Measurements from ENCODE around the gene CRB2. TPM values are rescaled to one million over a fixed set of nuclear protein-coding genes. Genes with fewer than 3 reads are reported as not detected.

The CRB2 gene
- total and polyA plus RNA-seq, 4 donors: 8.6 to 35.7 (median 13.9) TPM

GRCh38 chr9:123389698-123390097 lies 33.7 kb downstream of the CRB2 start:
- no peak overlapping the region for H3K27ac ChIP-seq (ENCODE audit: low read depth, low read length)
- H3K27me3 ChIP-seq (ENCODE audit: control insufficient read depth, insufficient read depth, low read length): no peaks in the 10 kb centered on the region
- H3K36me3 ChIP-seq (ENCODE audit: control insufficient read depth, insufficient read depth, low read length): peaks cover 15% of the 10 kb centered on the region
- WGBS (ENCODE audit: insufficient coverage): 60% methylated on average over 12 of the region's 12 CpGs
- H3K4me1 ChIP-seq (ENCODE audit: control insufficient read depth, insufficient read depth, low read length): peaks cover 41% of the 10 kb centered on the region
- DNase-seq (ENCODE audit: low read depth in 4 of 6, low spot score in 6 of 6): no peak
- no peak overlapping the region for H3K4me3 ChIP-seq (ENCODE audit: low read depth, low read length)
- H3K9me3 ChIP-seq (ENCODE audit: control insufficient read depth, insufficient read depth, low read length): no peaks in the 10 kb centered on the region

- H3K36me3 ChIP-seq (ENCODE audit: control insufficient read depth, insufficient read depth, low read length): peaks cover 15% of the 10 kb centered on the region
- no peaks in the 10 kb centered on the region for H3K27me3 ChIP-seq (ENCODE audit: control insufficient read depth, insufficient read depth, low read length)
- no peak for DNase-seq (ENCODE audit: low read depth in 4 of 6, low spot score in 6 of 6)
- H3K4me3 ChIP-seq (ENCODE audit: low read depth, low read length): no peak overlapping the region
- H3K9me3 ChIP-seq (ENCODE audit: control insufficient read depth, insufficient read depth, low read length): no peaks in the 10 kb centered on the region
- H3K4me1 ChIP-seq (ENCODE audit: control insufficient read depth, insufficient read depth, low read length): peaks cover 42% of the 10 kb centered on the region
- no peak overlapping the region for H3K27ac ChIP-seq (ENCODE audit: low read depth, low read length)
- WGBS (ENCODE audit: insufficient coverage): 87% methylated on average over 20 of the region's 23 CpGs
These were observed 34.5 kb downstream of the CRB2 start for GRCh38 chr9:123390337-123391135.

- H3K4me1 ChIP-seq (ENCODE audit: control insufficient read depth, insufficient read depth, low read length): peaks cover 49% of the 10 kb centered on the region
- DNase-seq (ENCODE audit: low read depth in 4 of 6, low spot score in 6 of 6): no peak
- H3K27ac ChIP-seq (ENCODE audit: low read depth, low read length): no peak overlapping the region
- no peaks in the 10 kb centered on the region for H3K27me3 ChIP-seq (ENCODE audit: control insufficient read depth, insufficient read depth, low read length)
- H3K4me3 ChIP-seq (ENCODE audit: low read depth, low read length): no peak overlapping the region
- H3K36me3 ChIP-seq (ENCODE audit: control insufficient read depth, insufficient read depth, low read length): peaks cover 15% of the 10 kb centered on the region
- H3K9me3 ChIP-seq (ENCODE audit: control insufficient read depth, insufficient read depth, low read length): no peaks in the 10 kb centered on the region
- WGBS (ENCODE audit: insufficient coverage): no CpG with 5 or more reads among the region's 5 CpGs
These were observed 35.2 kb downstream of the CRB2 start for GRCh38 chr9:123391233-123391632.

GRCh38 chr9:123391946-123392345 lies 35.9 kb downstream of the CRB2 start:
- no peak for DNase-seq (ENCODE audit: low read depth in 4 of 6, low spot score in 6 of 6)
- no peak overlapping the region for H3K27ac ChIP-seq (ENCODE audit: low read depth, low read length)
- H3K36me3 ChIP-seq (ENCODE audit: control insufficient read depth, insufficient read depth, low read length): peaks cover 15% of the 10 kb centered on the region
- WGBS (ENCODE audit: insufficient coverage): 86% methylated on average over 24 of the region's 28 CpGs
- peaks cover 45% of the 10 kb centered on the region for H3K4me1 ChIP-seq (ENCODE audit: control insufficient read depth, insufficient read depth, low read length)
- H3K9me3 ChIP-seq (ENCODE audit: control insufficient read depth, insufficient read depth, low read length): no peaks in the 10 kb centered on the region
- H3K27me3 ChIP-seq (ENCODE audit: control insufficient read depth, insufficient read depth, low read length): no peaks in the 10 kb centered on the region
- H3K4me3 ChIP-seq (ENCODE audit: low read depth, low read length): no peak overlapping the region

- WGBS (ENCODE audit: insufficient coverage): no CpG with 5 or more reads among the region's 4 CpGs
- no peak overlapping the region for H3K27ac ChIP-seq (ENCODE audit: low read depth, low read length)
- H3K4me3 ChIP-seq (ENCODE audit: low read depth, low read length): no peak overlapping the region
- peaks cover 39% of the 10 kb centered on the region for H3K4me1 ChIP-seq (ENCODE audit: control insufficient read depth, insufficient read depth, low read length)
- no peaks in the 10 kb centered on the region for H3K27me3 ChIP-seq (ENCODE audit: control insufficient read depth, insufficient read depth, low read length)
- H3K36me3 ChIP-seq (ENCODE audit: control insufficient read depth, insufficient read depth, low read length): peaks cover 12% of the 10 kb centered on the region
- no peak for DNase-seq (ENCODE audit: low read depth in 4 of 6, low spot score in 6 of 6)
- no peaks in the 10 kb centered on the region for H3K9me3 ChIP-seq (ENCODE audit: control insufficient read depth, insufficient read depth, low read length)
These were observed 36.8 kb downstream of the CRB2 start for GRCh38 chr9:123392802-123393201.

GRCh38 chr9:123394291-123395235 lies 38.6 kb downstream of the CRB2 start:
- peak in 2 of 6 donors; percentile 52 to 62 for DNase-seq (ENCODE audit: low read depth in 4 of 6, low spot score in 6 of 6)
- no peak overlapping the region for H3K4me3 ChIP-seq (ENCODE audit: low read depth, low read length)
- 63% methylated on average over 13 of the region's 16 CpGs for WGBS (ENCODE audit: insufficient coverage)

GRCh38 chr9:123395276-123395688 lies 39.3 kb downstream of the CRB2 start:
- H3K4me3 ChIP-seq (ENCODE audit: low read depth, low read length): no peak overlapping the region
- no peaks in the 10 kb centered on the region for H3K9me3 ChIP-seq (ENCODE audit: control insufficient read depth, insufficient read depth, low read length)
- peaks cover 11% of the 10 kb centered on the region for H3K36me3 ChIP-seq (ENCODE audit: control insufficient read depth, insufficient read depth, low read length)
- WGBS (ENCODE audit: insufficient coverage): 32% methylated on average over 5 of the region's 5 CpGs
- peak overlapping the region; percentile 22 for H3K27ac ChIP-seq (ENCODE audit: low read depth, low read length)
- peaks cover 23% of the 10 kb centered on the region for H3K4me1 ChIP-seq (ENCODE audit: control insufficient read depth, insufficient read depth, low read length)
- no peaks in the 10 kb centered on the region for H3K27me3 ChIP-seq (ENCODE audit: control insufficient read depth, insufficient read depth, low read length)
- DNase-seq (ENCODE audit: low read depth in 4 of 6, low spot score in 6 of 6): peak in 2 of 6 donors; percentile 65 to 80

More at GRCh38 chr9:123394291-123395235, 38.6 kb downstream of the CRB2 start:
- peaks cover 14% of the 10 kb centered on the region for H3K36me3 ChIP-seq (ENCODE audit: control insufficient read depth, insufficient read depth, low read length)
- no peak overlapping the region for H3K27ac ChIP-seq (ENCODE audit: low read depth, low read length)
- H3K4me1 ChIP-seq (ENCODE audit: control insufficient read depth, insufficient read depth, low read length): peaks cover 27% of the 10 kb centered on the region
- no peaks in the 10 kb centered on the region for H3K27me3 ChIP-seq (ENCODE audit: control insufficient read depth, insufficient read depth, low read length)
- H3K9me3 ChIP-seq (ENCODE audit: control insufficient read depth, insufficient read depth, low read length): no peaks in the 10 kb centered on the region

- H3K4me3 ChIP-seq (ENCODE audit: low read depth, low read length): no peak overlapping the region
- peak overlapping the region; percentile 22 for H3K27ac ChIP-seq (ENCODE audit: low read depth, low read length)
- no peaks in the 10 kb centered on the region for H3K27me3 ChIP-seq (ENCODE audit: control insufficient read depth, insufficient read depth, low read length)
- H3K4me1 ChIP-seq (ENCODE audit: control insufficient read depth, insufficient read depth, low read length): peaks cover 23% of the 10 kb centered on the region
- DNase-seq (ENCODE audit: low read depth in 4 of 6, low spot score in 6 of 6): no peak
- H3K9me3 ChIP-seq (ENCODE audit: control insufficient read depth, insufficient read depth, low read length): no peaks in the 10 kb centered on the region
- WGBS (ENCODE audit: insufficient coverage): 85% methylated on average over 20 of the region's 24 CpGs
- H3K36me3 ChIP-seq (ENCODE audit: control insufficient read depth, insufficient read depth, low read length): peaks cover 10% of the 10 kb centered on the region
These were observed 39.9 kb downstream of the CRB2 start for GRCh38 chr9:123395689-123396511.

GRCh38 chr9:123397975-123398374 lies 42.0 kb downstream of the CRB2 start:
- H3K36me3 ChIP-seq (ENCODE audit: control insufficient read depth, insufficient read depth, low read length): peaks cover 10% of the 10 kb centered on the region
- no peak overlapping the region for H3K4me3 ChIP-seq (ENCODE audit: low read depth, low read length)
- WGBS (ENCODE audit: insufficient coverage): 38% methylated on average over 3 of the region's 4 CpGs
- H3K4me1 ChIP-seq (ENCODE audit: control insufficient read depth, insufficient read depth, low read length): peaks cover 33% of the 10 kb centered on the region
- H3K27me3 ChIP-seq (ENCODE audit: control insufficient read depth, insufficient read depth, low read length): no peaks in the 10 kb centered on the region
- no peak for DNase-seq (ENCODE audit: low read depth in 4 of 6, low spot score in 6 of 6)
- no peak overlapping the region for H3K27ac ChIP-seq (ENCODE audit: low read depth, low read length)
- no peaks in the 10 kb centered on the region for H3K9me3 ChIP-seq (ENCODE audit: control insufficient read depth, insufficient read depth, low read length)

Data from spinal cord (tissue), 10 donors.